Measurements from ENCODE around the gene ZNF217.
"Not testable (repeated sequence)": the region's sequence is repeated elsewhere in the genome, so short reads cannot be mapped to it uniquely, and the experiment has no call there.

ZNF217 gene

DNA sequence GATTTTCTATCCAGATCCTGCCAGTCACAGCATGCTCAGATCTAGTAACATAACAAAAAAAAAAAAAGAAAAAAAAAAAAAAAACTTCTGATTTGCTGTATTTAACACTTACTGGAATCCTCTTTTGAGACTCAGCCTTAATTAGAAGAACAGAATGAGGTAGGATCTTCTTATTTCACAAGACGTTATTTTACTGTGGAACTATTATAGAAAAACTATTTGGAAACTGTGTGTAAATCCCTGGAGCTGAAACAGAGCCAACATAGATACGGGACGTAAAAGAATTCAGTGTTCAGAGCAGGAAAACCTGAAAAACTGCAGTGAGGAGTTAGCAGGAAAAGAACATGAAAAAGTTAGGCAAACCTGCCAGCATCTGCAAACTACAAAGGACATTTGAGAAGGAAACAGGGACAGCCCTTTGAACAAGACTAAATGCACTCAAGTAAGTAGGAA lies 3.4 kb upstream of the ZNF217 start:
- no peak for DNase-seq

DNA sequence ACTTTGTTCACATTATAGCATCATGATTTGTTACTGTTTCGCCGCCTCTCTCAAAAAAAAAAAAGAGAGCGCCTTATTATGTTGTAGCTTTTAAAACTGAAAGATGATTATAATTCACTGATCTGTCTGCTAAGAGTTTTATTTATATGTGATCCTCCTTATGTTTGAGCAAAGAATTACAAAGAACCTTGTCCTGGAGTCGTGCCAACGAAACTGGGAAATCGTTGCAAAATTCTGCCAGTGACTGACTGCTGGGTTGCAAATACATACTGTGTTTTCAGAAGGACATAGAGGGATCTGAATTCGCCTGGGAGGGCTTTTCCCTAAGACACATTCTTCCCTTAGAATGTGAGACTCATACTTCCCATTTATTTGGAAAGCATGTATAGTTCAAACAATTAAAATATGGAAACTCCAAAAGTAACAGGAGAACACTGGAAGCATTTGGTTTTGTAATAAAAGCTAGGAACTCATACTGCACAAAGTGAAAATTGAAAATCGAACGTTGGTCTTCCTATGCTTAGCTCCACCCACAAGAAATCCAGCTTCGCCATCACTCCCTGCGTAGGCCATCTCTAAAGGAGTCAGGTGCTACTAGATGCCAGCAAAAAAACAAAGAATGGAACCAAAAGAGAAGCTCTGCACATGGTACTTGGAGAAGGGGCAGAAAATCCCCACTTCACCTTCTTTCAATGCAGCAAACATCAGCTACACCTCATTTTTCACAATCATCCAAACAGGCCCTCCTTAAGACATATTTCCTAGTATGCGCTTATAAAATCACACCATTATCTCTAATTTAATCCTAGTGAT lies 2.8 kb upstream of the ZNF217 start:
- DNase-seq: not testable (repeated sequence)

GRCh38 chr20:53595742-53596141 lies 2.1 kb upstream of the ZNF217 start:
- DNase-seq: not testable (repeated sequence)

DNA sequence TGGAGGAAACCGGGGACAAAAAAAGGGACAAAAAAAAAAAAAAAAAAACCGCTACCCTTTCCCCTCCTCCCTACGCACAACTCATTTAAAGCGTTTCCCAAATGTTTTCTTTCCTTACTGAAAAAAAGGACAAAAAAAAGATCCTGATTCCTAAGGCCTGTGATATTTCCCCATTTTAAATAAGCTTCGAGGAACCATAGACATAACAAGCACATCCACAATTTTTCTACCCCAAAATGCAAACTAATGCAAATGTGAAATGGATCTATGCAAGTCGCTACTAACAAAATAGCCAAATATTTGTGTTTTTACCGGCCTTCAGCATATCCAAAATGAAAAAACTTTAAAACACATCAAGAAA lies 1.4 kb upstream of the ZNF217 start:
- no peak for DNase-seq

- peak; percentile 95 for DNase-seq
Measured at GRCh38 chr20:53594068-53595017, 704 bp upstream of the ZNF217 start.

DNA sequence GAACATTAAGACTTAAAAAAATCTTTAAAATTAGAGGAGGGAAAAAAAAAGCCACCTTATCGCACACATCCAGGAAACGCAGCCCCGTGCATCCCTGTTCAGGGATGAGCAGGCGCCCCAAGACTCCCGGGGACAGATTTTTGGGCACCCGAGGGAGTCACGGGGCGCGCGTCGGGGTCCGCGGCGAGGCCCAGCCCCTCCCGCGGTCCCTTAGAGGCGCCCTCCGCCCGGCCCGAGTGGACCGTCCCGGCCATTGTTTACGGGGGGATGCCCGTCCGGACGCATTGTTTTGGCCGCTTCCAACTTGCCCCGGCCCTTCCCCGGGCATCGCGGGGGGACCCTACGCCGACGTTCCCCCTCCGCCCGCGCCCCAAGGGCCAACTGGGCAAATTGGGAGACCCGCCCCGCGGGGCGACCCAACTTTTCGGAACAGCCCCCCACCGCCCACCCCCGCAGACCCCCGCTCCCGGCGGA lies 610 bp downstream of the ZNF217 start:
- DNase-seq: no peak

DNA sequence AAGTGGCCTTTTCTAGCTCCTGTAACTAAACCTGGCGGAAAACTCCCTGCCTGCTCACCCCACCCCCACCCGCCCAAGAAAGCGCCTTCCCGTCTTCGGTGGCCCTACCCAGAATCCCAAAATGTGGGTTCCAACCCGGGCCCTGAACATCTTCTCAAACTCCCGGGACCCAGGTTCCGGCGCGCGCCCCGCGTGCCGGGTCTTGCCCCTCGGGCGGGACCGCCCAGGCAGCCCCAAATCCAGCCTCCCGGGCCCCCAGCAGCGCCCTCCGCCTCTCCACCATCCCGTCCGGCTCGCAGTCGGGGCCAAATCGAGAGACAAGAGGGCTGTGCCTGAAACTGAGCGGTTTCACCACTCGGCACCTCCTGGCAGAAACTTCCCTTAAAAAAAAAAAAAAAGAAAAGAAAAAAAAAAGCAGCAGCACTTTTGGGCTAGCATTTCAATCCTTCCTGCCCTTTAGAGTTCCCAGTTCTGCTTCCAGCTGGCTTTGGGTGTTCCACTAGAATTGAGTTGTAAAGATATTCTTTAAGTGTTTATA lies 1.1 kb downstream of the ZNF217 start:
- not testable (repeated sequence) for DNase-seq

GRCh38 chr20:53591941-53592441 lies 1.6 kb downstream of the ZNF217 start:
- not testable (repeated sequence) for DNase-seq

- DNase-seq: not testable (repeated sequence)
Measured at GRCh38 chr20:53591206-53591741, 2.4 kb downstream of the ZNF217 start.

DNA sequence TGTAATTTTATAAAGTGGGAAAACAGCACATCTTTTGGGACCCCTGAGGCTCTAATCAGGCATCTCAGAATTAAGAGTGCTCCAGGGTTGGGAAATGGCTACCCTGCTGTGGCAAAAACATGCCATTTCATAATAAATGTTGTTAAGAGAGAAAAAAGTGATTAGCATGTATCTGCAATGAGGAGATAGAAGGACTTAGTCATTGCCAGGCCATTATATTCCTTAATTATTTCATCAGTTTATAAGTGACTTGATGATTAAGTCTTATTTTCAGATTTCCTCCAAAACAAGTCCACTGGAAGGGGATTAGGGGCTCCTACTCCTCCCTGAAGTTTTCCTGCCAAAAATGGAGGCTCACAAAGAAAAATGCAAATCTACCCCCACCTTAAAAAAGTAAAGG lies 3.0 kb downstream of the ZNF217 start:
- DNase-seq: not testable (repeated sequence)

DNA sequence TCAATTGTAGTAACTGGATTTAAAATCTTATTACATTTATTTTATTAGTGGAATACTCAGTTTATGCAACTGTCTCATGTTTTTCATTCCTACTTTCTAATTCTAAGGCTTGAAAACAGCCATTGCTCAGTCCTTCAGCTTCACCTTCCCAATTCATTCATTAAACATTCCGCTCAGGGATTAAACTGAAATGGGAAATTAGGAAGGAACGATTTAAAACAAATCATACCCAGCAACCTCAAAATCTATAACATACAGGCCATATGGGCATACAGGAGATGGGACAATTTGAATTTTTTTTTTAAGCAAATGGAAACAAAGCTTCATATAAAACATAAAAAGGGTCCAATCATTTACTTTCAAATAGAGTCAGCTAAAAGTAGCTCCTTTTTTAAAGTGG lies 3.5 kb downstream of the ZNF217 start:
- not testable (repeated sequence) for DNase-seq

DNA sequence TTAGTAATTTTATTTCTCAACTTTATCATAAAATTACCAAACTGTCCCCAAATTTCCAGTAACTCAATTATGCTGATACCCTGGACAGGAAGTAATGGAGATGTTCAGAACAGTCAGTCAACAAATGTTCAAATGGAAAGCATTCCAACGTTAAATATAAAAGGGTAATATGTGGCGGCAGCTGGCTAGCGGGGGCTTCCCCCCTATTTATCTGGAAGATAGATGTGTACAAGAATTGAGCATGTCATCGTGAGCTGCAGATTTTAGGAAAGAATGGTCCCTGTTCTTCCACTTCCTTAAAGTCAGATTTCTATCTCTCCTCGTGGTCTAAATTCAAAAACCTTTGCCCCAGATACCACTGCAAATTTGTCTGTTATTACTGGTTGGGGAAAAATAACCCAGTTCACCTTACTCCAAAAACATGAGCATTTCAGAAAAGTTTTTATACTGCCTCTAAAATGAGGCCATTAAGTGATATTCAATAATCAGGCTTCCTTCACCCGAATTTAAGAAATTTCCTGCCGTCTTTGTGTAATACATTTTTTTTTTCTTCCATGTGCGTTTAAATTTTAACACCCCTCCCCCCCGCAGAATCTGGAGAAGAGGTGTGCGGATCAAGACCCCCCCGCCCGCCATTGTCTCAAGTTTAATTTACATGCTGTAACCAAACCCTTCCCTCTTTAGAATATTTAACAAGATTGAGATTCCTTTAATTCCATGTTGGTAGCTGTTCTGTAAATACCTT lies 4.1 kb downstream of the ZNF217 start:
- DNase-seq: not testable (repeated sequence)

DNA sequence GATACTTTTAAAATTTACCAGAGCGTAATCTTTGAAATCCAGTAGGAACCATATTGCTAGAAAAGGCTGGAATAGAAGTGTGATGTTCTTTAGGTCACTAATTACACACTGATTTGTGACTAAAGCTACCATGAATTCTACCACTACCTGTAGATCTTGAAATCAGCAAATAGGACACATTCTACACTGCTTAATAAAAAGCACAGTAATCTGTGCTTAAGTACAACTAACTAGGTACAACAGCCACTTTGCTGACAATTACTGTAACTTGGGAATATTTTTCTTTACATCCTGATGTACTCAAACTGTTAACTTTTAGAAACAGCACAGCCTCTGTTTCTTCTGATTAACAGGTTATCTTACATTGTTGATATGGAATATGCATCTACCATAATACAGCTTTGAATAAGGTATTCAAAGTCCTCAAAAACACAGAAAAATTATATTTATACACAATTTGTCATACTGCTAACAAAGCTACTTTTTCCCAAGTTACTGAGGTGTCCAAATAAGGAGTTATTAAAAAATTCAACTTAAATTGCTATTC lies 6.4 kb downstream of the ZNF217 start:
- not testable (repeated sequence) for DNase-seq

GRCh38 chr20:53586640-53587039 lies 7.0 kb downstream of the ZNF217 start:
- no peak for DNase-seq

- DNase-seq: not testable (repeated sequence)
Measured at GRCh38 chr20:53585910-53586309, 7.7 kb downstream of the ZNF217 start.

GRCh38 chr20:53585004-53585569 lies 8.6 kb downstream of the ZNF217 start:
- DNase-seq: not testable (repeated sequence)

DNA sequence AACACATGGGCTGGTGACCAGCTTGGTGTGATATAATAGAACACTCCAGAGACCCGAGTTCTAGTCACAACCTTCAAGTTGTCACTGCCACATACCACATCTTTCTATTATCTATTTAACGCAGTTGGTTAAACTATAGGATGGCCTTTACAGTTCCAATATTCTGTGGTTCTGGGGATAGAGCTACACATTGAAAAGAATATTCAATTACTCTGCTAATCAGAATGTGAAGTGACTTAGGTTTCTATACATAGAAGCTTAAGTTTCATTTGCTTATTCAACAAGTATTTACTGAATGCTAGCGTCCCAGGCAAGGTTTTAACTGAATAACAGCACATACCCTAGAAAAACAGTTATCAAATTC lies 9.1 kb downstream of the ZNF217 start:
- DNase-seq: not testable (repeated sequence)

DNA sequence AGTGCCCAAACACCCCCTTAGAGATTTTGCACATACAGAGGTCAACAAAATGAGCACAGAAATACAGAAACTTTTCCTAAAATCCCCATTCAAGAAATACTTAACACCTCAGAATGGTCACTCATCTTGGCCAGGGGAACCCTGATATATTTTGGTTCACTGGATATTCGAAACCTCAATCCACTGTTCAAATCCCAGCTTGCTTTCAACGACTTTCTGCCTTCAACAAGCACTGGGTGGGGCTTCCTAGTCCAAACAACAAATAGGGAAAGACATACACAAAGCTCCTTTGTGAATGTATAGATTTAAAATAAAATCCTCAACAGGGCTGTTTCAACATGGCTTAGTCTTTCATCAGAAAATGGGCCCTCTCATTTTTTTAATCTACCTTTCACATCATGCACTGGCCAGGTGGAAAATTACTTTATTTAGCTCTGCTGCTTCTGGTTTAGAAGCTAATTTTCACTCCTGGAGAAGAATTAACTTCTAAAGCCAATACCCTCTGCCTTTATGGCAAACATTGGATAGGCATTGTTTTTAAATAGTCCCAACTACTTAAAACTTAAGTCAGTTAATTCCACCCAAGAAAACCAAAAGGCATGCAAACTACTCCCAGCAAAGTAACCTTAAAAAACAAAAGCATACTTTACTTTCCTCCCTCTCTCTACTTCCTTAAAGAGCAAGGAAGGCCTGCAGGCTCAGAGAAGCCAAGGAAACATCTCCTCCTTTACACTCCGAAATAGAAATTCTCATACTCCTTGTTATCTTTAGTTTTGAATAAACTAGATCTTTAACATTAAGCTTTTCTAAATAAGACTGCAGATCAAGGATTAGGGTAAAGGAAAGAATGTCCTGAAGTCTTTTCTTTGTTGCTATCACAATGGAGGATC lies 9.7 kb downstream of the ZNF217 start:
- DNase-seq: not testable (repeated sequence)

DNA sequence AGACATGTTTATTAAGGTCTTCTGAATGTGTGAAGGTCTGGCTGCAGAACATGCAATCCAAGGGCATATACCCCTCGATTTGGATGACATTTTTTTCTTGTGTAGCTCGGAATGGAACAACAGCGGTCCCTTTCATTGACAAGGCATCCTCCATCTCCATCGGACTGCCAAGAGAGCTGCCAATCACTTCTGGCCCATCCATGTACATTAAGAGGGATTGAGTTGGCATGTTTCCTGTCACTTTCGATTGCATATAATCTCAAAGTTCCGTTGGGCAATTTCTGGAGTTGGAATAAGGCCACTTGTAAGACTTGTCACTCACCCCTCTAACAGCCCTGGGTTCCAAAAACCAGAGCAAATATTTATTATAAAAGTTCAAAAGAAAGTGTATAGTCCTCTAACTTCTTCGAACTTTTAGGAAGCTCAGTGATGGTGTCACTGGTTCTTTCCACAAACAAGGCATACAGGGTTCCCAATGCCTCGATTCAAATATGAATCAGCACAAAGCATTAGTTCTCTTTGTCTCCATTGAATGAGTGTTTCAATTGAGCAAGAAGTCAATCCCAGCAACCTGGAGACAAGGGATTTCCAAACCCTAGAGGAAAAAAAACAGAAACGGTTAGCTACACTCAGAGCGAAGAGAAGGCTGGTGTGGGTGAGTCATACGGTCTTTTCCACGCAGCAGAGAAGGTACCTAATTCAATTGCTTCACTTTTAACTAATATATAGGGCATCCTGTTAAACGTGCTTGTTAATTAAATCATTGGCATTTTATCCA lies 10.9 kb downstream of the ZNF217 start:
- DNase-seq: no peak

DNA sequence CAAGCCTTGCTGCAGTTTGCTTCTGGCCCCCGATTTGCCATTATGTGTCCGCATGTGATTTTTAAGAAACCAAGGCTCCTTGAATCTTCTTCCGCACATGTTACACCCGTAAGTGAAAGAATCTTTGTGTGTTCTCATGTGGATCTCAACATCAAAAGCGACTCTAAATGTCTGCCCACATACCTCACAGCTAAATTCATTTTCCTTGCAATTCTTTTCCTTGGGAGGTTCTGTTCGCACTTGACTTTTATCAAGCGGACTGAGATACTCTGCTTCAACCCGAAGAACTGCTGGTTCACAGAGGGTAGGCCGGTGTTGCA lies 11.4 kb downstream of the ZNF217 start:
- no peak for DNase-seq
